PFSK-1 (cell line): Measurements from ENCODE around the gene CTIF.

Experiments used
- FOXP2 ChIP-seq: optimal IDR thresholded peaks from 2 replicates; pipeline ENCODE3; 2011; ENCODE audit warnings: borderline replicate concordance, control low read depth, inconsistent platforms; ENCODE audit not compliant: insufficient read depth; ENCODE audit errors: extremely low read length, extremely low read depth
- POLR2AphosphoS5 ChIP-seq: IDR thresholded peaks from 2 replicates; pipeline ENCODE4 v1.6.1; 2012; ENCODE audit warnings: low read depth, mild to moderate bottlenecking, control low read depth, low read length, moderate library complexity
- SIN3A ChIP-seq: IDR thresholded peaks from 2 replicates; pipeline ENCODE4 v1.6.1; 2012; ENCODE audit warnings: mild to moderate bottlenecking, low read length, moderate library complexity, borderline replicate concordance; ENCODE audit not compliant: insufficient read depth
- TAF1 ChIP-seq: IDR thresholded peaks from 2 replicates; pipeline ENCODE4 v1.6.1; 2012; ENCODE audit warnings: low read length, control low read depth, borderline replicate concordance; ENCODE audit not compliant: insufficient read depth
- TF ChIP-seq, protein P1 (sequence below), 2 experiments: IDR thresholded peaks; 2 replicates each; pipeline versions ENCODE4 v1.6.1 to v1.8.0; 2011 to 2012; ENCODE audit warnings: low read depth in 2 of 2, low read length in 2 of 2, control low read depth in 1 of 2, inconsistent platforms in 1 of 2, mild to moderate bottlenecking in 1 of 2, moderate library complexity in 1 of 2; ENCODE audit not compliant: insufficient read depth in 1 of 2

CTIF gene

GRCh38 chr18:48539406-48540250, 797 bp downstream of the CTIF start:
- TF ChIP-seq SIN3A = peak; percentile 15; the same call in 1 of the 2 replicates
- TF ChIP-seq FOXP2 = no peak
- no peak for TF ChIP-seq POLR2AphosphoS5
- TF ChIP-seq, protein P1, sequence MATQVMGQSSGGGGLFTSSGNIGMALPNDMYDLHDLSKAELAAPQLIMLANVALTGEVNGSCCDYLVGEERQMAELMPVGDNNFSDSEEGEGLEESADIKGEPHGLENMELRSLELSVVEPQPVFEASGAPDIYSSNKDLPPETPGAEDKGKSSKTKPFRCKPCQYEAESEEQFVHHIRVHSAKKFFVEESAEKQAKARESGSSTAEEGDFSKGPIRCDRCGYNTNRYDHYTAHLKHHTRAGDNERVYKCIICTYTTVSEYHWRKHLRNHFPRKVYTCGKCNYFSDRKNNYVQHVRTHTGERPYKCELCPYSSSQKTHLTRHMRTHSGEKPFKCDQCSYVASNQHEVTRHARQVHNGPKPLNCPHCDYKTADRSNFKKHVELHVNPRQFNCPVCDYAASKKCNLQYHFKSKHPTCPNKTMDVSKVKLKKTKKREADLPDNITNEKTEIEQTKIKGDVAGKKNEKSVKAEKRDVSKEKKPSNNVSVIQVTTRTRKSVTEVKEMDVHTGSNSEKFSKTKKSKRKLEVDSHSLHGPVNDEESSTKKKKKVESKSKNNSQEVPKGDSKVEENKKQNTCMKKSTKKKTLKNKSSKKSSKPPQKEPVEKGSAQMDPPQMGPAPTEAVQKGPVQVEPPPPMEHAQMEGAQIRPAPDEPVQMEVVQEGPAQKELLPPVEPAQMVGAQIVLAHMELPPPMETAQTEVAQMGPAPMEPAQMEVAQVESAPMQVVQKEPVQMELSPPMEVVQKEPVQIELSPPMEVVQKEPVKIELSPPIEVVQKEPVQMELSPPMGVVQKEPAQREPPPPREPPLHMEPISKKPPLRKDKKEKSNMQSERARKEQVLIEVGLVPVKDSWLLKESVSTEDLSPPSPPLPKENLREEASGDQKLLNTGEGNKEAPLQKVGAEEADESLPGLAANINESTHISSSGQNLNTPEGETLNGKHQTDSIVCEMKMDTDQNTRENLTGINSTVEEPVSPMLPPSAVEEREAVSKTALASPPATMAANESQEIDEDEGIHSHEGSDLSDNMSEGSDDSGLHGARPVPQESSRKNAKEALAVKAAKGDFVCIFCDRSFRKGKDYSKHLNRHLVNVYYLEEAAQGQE (IDR thresholded peaks at IDR 0.05; ENCODE audit: insufficient read depth in 1 of 2, low read depth in 2 of 2, low read length in 2 of 2) = no peak

- TF ChIP-seq FOXP2 (no peak), SIN3A (peak; percentile 66; the same call in 1 of the 2 replicates)
Observed at GRCh38 chr18:48540251-48541025, 1.6 kb downstream of the CTIF start.

- TF ChIP-seq, protein P1 (IDR thresholded peaks at IDR 0.05; ENCODE audit: insufficient read depth in 1 of 2, low read depth in 2 of 2, low read length in 2 of 2) = no peak
- TF ChIP-seq SIN3A = no peak
- TF ChIP-seq POLR2AphosphoS5 = no peak; the same call in 1 of the 2 replicates
- no peak for TF ChIP-seq TAF1
- no peak for TF ChIP-seq FOXP2
Observed at GRCh38 chr18:48541026-48541746, 2.4 kb downstream of the CTIF start.

DNA sequence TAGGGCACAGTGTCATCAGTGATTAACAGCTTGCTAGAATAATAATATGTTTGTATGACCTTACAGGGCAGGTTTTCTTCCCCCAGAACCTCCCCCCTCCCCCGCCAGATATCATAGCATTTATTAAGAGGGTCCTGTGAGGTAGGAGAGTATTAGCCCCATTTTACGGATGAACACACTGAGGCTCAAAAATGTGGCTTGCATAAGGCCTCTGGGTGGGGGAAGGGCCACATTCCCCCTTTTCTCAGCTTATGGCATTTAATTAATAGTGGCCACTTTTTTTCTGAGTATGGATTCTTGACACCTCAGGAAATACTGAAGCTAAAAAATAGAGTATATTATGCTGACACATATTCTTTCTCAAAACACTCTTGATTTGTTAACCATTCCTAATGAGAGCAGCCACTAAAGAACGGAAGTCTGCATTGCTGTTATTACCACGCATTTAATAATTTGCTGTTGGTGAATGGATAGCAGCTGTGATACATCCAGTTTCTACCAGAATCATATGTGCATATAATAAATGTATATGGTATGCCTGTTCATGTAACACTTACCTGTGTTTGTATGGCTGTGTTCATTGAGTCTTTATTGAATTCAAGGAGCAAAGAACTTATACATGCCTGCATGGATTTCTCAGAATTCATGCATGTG, 3.0 kb downstream of the CTIF start:
- no peak for TF ChIP-seq FOXP2
- no peak for TF ChIP-seq TAF1
- TF ChIP-seq SIN3A = no peak
- TF ChIP-seq, protein P1 (IDR thresholded peaks at IDR 0.05; ENCODE audit: insufficient read depth in 1 of 2, low read depth in 2 of 2, low read length in 2 of 2) = no peak
- TF ChIP-seq POLR2AphosphoS5 = no peak
